Cardiac septum (tissue), 1 donor: Measurements from ENCODE around the gene NFIL3. TPM values are rescaled to one million over a fixed set of nuclear protein-coding genes. Genes with fewer than 3 reads are reported as not detected.
"Not testable (repeated sequence)": the region's sequence is repeated elsewhere in the genome, so short reads cannot be mapped to it uniquely, and the experiment has no call there.

Source experiments
- DNase-seq: peaks from one replicate; pipeline ENCODE4 v3.0.0-alpha.2; 2020; ENCODE audit warnings: low spot score
- intact Hi-C: fragments of 100-400 bp; cut with DNase I; formaldehyde crosslinking; loops from one replicate; pipeline ENCODE4 v1.14.0; 2022
- long read RNA-seq: library from polyadenylated mRNA; unstranded; transcript quantifications from one replicate; pipeline ENCODE4 v2.0.0, GENCODE V29; 2021
- total RNA-seq: library from RNA; stranded (reverse); fragmentation: NEBNext Ultra II Directional; extraction: Animal tissue kit (Norgen Biotek cat#: 25700); gene quantifications from one replicate; pipeline ENCODE4 v1.2.1, GENCODE V29; 2021
- donor health status: DM: no; HTN: no; CAD: no.

Gene NFIL3
- 32.4 TPM for total RNA-seq
- long read RNA-seq, transcript NFIL3-201 (2 exons, 2,085 nt): major isoform, 52 of 61 reads
- long read RNA-seq, partial matches to known transcripts: 0 of 61 reads
- long read RNA-seq, other reads (novel, unspliced or antisense): 9 of 61 reads

DNA sequence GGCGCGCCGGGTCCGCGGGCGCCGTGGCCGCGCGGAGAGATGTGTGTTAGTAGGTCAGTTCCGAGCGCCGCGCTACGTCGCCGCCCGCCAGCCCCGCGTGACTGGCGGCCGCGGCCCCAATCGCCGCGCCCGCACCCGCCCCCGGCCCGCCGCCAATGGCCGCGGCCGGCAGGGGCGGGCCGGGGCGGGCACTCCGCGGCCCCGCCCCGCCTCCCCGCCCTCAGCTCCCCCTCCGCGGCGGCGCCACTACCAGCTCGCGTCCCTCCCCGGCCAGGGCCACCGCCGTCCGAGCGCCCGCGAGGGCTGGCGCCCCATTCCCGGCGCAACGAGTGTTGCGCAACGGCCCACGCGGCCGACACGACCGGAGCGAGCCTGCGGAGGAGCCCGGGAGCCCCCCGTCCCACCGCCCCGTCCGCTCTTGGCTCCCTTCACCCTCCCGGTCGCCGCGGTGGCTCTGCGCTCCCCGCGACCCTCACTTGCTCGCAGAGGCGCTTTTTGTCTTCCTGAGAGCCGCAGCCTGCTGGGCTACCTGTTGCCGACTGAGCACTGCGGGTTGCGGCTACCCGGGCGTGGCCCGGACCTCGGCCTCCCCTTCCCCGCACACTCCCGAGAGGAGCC lies at the start of gene NFIL3:
Gene NFIL3 (minus strand): TSS at position 48 of the 618 bp plus-strand sequence. CDS start 13,098 bp downstream, outside the sequence.
- peak; percentile 95 for DNase-seq
- intact Hi-C loops: loop anchor here (1.0 to 10.0 kb wide), 5 partner anchors 58 to 387 kb away; no protein-coding TSS in a partner anchor

- intact Hi-C loops: not testable (repeated sequence)
These were observed 47.9 kb upstream of the NFIL3 start for GRCh38 chr9:91471524-91471923.

DNA sequence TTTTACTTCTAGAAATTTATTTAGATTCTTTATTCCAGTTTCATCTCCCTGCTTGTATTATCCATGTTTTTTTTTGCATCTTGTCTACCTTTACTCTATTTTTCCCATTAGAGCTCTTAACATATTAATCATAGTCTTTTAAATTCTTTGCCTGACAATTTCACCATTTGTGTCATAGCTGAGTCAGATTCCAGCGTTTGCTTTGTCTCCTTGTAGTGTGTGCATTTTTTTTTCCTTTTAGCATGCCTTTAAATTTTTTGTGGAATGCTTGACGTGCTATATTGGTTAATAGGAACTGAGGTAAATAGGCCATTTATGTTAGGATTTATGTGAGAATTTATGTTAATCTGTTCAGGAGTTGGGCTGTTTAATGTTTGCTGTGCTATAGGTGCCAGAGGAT lies 41.8 kb upstream of the NFIL3 start:
- no peak for DNase-seq
- intact Hi-C loops: no loop called here

More at GRCh38 chr9:91471524-91471923, 47.9 kb upstream of the NFIL3 start:
- not testable (repeated sequence) for DNase-seq

DNA sequence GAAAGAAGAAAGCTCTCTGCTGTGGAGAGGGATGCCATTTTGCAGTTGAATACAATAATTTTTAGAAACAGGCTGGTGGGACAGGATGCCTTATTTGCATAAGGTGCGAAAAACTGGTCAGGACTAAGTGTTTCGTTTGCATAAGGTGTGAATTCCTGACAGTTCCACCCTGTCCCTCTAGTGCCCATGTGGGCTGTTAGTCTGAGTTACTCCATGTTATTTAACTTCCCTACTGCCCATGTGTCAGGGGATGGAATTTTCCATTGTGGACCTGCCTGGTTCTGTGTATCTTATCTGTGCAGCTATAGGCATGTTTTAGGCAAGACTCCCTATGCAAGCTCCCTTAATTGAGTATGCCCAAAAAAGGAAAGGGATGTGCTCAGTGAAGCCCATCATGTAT lies 35.3 kb upstream of the NFIL3 start:
- DNase-seq: no peak
- intact Hi-C loops: no loop called here

DNA sequence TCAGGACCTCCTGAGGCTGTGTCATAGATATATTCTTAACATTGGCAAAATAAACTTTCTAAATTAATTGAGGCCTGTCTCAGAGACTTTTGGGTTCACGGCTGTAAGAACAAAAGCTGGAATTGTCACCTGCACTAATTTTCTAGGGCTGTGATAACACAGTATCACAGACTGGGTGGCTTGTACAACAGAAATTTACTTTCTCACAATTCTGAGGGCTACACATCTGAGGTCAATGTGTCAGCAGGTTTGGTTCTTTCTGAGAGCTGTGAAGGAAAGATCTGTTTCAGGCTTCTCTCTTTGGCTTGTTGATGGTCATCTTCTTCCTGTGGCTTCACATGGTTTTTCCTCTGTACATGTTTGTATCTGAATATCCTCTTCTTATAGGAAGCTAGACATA lies 29.2 kb upstream of the NFIL3 start:
- intact Hi-C loops: no loop called here
- no peak for DNase-seq

- intact Hi-C loops: no loop called here
- DNase-seq: no peak
These were observed 28.0 kb upstream of the NFIL3 start for GRCh38 chr9:91451431-91452270.

DNA sequence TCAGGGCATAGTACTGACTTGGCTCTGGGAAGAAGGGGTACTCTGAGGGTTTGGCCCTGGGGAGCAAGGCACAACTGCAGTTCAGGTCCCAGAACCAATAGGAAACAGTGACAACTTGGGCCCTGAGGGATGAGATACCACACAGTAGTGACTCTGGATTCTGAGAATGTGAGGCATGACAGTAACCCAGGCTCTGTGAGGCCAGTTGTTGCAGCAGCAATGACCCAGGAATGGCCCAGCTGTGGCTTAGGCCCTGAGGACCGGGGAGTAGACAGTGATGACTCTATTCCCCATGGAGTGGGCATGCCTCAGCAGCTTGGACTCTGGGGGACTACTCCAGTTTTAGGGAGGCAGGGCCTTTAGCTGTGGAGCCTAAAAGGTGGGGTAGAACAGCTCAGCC lies 21.5 kb upstream of the NFIL3 start:
- intact Hi-C loops: no loop called here

DNA sequence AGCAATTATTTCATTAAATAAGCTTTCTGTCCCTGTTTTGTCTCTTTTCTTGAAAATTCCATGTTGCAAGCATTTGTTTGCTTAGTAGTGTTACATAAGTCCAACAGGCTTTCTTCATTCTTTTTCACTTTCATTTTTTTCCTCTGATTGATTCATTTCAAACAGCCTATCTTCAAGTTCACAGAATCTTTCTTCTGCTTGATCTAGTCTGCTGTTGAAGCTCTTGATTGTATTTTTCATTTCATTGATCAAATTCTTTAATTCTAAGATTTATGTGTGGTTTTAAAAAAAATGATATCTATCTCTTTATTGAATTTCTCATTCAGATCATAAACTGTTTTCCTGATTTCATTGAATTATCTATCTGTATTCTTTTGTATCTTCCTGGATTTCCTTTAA lies 20.4 kb upstream of the NFIL3 start:
- intact Hi-C loops: no loop called here

More for the DNA sequence above, 21.5 kb upstream of the NFIL3 start:
- no peak for DNase-seq

GRCh38 chr9:91443321-91443993 lies 19.8 kb upstream of the NFIL3 start:
- DNase-seq: no peak
- intact Hi-C loops: no loop called here

More for the DNA sequence above, 20.4 kb upstream of the NFIL3 start:
- no peak for DNase-seq

DNA sequence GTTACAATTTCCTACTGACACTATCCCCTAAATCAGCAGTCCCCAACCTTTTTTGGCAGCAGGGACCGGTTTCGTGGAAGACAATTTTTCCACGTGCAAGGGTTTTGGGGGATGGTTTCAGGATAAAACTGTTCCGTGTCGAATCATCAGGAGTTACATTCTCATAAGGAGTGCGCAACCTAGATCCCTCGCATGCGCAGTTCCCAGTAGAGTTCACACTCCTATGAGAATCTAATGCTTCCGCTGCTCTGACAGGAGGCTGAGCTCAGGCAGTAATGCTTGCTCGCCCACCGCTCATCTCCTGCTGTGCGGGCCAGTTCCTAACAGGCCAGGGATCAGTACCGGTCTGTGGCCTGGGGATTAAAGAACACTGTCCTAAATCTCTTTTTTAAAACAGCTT lies 13.2 kb upstream of the NFIL3 start:
- intact Hi-C loops: no loop called here
- no peak for DNase-seq

- intact Hi-C loops: no loop called here
- no peak for DNase-seq
These were observed 9.5 kb upstream of the NFIL3 start for GRCh38 chr9:91433180-91433579.

DNA sequence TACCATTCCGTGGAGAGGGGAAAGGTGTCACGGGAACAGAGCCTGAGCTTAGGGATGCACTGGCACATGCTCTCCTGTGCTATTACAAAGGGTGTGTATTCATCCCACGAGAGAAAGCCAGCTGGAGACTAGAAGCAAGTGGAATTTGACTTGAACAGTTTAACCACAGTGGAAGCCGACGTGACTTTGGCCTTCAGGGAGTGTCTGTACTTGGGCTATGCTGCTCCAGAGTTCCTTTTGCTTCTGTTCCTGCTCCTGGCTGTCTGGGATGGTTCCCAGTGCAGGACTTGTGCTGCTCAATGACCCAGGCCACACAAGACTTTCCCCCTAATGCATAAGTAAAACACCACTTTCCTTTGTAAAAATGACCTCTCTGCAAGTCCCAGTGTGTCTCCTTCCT lies 7.9 kb upstream of the NFIL3 start:
- no peak for DNase-seq
- intact Hi-C loops: no loop called here

DNA sequence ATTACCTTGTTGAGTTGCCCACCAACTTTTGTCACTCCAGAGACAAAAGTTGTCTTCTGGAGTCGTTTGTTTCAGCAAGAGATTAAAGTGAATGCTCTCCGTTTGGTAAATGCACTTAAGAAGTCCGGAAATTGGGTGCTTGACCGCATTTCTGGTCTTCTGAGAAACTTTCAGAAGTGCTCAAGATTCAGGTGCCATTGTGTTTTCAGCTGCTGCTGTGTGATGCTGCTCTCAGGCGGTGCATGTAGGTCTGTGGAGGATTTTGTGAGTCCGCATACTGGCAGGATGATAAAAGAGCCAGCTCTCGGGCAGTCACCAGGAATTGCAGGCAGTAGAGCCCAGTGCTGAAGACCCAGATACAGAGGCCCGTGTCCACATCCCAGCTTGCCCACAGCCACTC lies 5.9 kb upstream of the NFIL3 start:
- no peak for DNase-seq
- intact Hi-C loops: loop anchor here (5.0 to 10.0 kb wide), 3 partner anchors 125 to 512 kb away; no protein-coding TSS in a partner anchor

GRCh38 chr9:91428927-91429351 lies 5.3 kb upstream of the NFIL3 start:
- no peak for DNase-seq
- intact Hi-C loops: loop anchor here (5.0 to 10.0 kb wide), 3 partner anchors 124 to 512 kb away; no protein-coding TSS in a partner anchor

DNA sequence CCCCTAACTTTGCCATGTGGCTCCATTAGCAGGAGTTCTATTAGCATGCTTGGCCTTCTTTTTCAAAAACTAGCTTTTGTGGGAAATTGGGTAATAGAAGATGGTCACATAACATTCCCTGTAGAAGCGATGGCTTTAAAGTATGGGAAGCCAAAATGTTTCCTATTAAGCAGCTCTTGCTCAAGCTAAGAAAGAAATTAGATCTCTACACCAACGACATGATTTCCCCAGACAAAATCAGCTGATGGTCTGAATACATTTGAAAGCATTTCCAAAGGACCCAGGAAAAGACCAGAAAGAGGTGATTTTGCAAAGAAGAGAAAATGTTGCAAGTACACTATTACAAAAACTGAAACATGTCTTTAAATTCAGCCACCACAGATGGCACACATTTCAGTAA lies 4.8 kb upstream of the NFIL3 start:
- intact Hi-C loops: loop anchor here (5.0 to 10.0 kb wide), 3 partner anchors 124 to 511 kb away; no protein-coding TSS in a partner anchor
- no peak for DNase-seq

DNA sequence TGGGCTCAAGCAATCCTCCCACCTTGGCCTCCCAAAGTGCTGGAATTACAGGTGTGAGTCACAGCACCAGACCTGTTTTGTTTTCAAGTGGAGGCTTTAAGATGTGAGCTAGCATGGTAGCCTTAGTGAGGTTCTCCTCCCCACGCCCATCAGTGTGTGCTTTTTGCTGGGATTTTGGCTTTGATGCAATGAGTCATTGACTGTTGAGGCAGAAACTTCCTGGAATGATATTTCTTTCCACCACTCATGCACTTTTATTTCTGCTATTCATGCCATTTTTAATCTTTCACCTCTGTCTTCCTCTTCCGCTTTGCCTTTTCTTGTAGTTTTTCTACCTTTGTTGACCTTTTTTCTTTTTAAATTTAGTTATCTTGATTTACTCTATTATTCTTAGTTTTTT lies 4.2 kb upstream of the NFIL3 start:
- no peak for DNase-seq
- intact Hi-C loops: loop anchor here (5.0 to 10.0 kb wide), 3 partner anchors 123 to 511 kb away; no protein-coding TSS in a partner anchor

- intact Hi-C loops: loop anchor here (5.0 to 10.0 kb wide), 3 partner anchors 121 to 509 kb away; no protein-coding TSS in a partner anchor
- DNase-seq: no peak
These were observed 2.6 kb upstream of the NFIL3 start for GRCh38 chr9:91426123-91426745.

- DNase-seq: no peak
- intact Hi-C loops: loop anchor here (5.0 to 10.0 kb wide), 3 partner anchors 120 to 508 kb away; no protein-coding TSS in a partner anchor
These were observed 1.6 kb upstream of the NFIL3 start for GRCh38 chr9:91425271-91425670.
